Effector memory CD4-positive, alpha-beta T cell (primary cell): ENCODE data around the gene AAMP.

Experiments
- DNase-seq, 3 donors: peaks; one replicate each; pipeline ENCODE4 v3.0.0-alpha.2; 2020
- H3K27ac ChIP-seq: 2 replicates; pipeline ENCODE4 v1.7.0; 2013; ENCODE audit warnings: mild to moderate bottlenecking, low read length, moderate library complexity; ENCODE audit not compliant: insufficient read depth, poor library complexity, severe bottlenecking
- H3K27me3 ChIP-seq: replicated peaks from 2 replicates; pipeline ENCODE4 v1.7.0; 2013; ENCODE audit warnings: mild to moderate bottlenecking, low read length; ENCODE audit not compliant: insufficient read depth, control insufficient read depth, poor library complexity, severe bottlenecking
- H3K36me3 ChIP-seq: 2 replicates; pipeline ENCODE4 v1.7.0; 2013; ENCODE audit warnings: mild to moderate bottlenecking, low read length, moderate library complexity; ENCODE audit not compliant: control insufficient read depth, insufficient read depth
- H3K4me1 ChIP-seq: 2 replicates; pipeline ENCODE4 v1.7.0; 2013; ENCODE audit warnings: low read length, mild to moderate bottlenecking; ENCODE audit not compliant: control insufficient read depth, insufficient read depth, poor library complexity, severe bottlenecking
- H3K4me3 ChIP-seq: 2 replicates; pipeline ENCODE4 v1.7.0; 2013; ENCODE audit warnings: low read length, low read depth, mild to moderate bottlenecking; ENCODE audit not compliant: insufficient read depth, poor library complexity, severe bottlenecking
- H3K9me3 ChIP-seq: 2 replicates; pipeline ENCODE4 v1.7.0; 2013; ENCODE audit warnings: mild to moderate bottlenecking, low read length, moderate library complexity; ENCODE audit not compliant: control insufficient read depth

Gene AAMP

GRCh38 chr2:218295029-218295428 lies 25.1 kb upstream of the AAMP start:
- DNase-seq = no peak
- Histone ChIP-seq H3K36me3 (no peaks in the 10 kb centered on the region), H3K9me3 (no peaks in the 10 kb centered on the region), H3K27ac (no peak overlapping the region), H3K4me1 (peaks cover 15% of the 10 kb centered on the region), H3K4me3 (no peak overlapping the region), H3K27me3 (no peaks in the 10 kb centered on the region)

- Histone ChIP-seq H3K9me3 (no peaks in the 10 kb centered on the region), H3K27ac (no peak overlapping the region), H3K36me3 (no peaks in the 10 kb centered on the region), H3K27me3 (no peaks in the 10 kb centered on the region), H3K4me1 (peaks cover 20% of the 10 kb centered on the region), H3K4me3 (no peak overlapping the region)
- DNase-seq = no peak
Observed at GRCh38 chr2:218294430-218295022, 24.6 kb upstream of the AAMP start.

- no peak overlapping the region for H3K27ac ChIP-seq
- peaks cover 27% of the 10 kb centered on the region for H3K4me1 ChIP-seq
- no peaks in the 10 kb centered on the region for H3K9me3 ChIP-seq
- no peak for DNase-seq
- no peak overlapping the region for H3K4me3 ChIP-seq
- no peaks in the 10 kb centered on the region for H3K27me3 ChIP-seq
- H3K36me3 ChIP-seq = no peaks in the 10 kb centered on the region
Observed at GRCh38 chr2:218293715-218294429, 23.9 kb upstream of the AAMP start.

GRCh38 chr2:218292048-218293014 lies 22.4 kb upstream of the AAMP start, which contains the start of gene TMBIM1:
Gene TMBIM1, minus strand, starts transcription at chr2:218292503. Its CDS starts 10,362 bp downstream, at chr2:218282141.
- Histone ChIP-seq H3K27ac (peak within 1 kb of the TSS; percentile 99), H3K27me3 (no peaks in the 10 kb centered on the region), H3K36me3 (no peaks in the 10 kb centered on the region), H3K4me3 (peak within 1 kb of the TSS; percentile 83), H3K4me1 (peaks cover 40% of the 10 kb centered on the region), H3K9me3 (no peaks in the 10 kb centered on the region)
- peak; percentile 68 to 70 (median 69) for DNase-seq

- Histone ChIP-seq H3K36me3 (no peaks in the 10 kb centered on the region), H3K9me3 (no peaks in the 10 kb centered on the region), H3K27ac (peak overlapping the region; percentile 99), H3K4me3 (peak overlapping the region; percentile 83), H3K4me1 (peaks cover 46% of the 10 kb centered on the region), H3K27me3 (no peaks in the 10 kb centered on the region)
- no peak for DNase-seq
Observed at GRCh38 chr2:218291318-218292047, 21.5 kb upstream of the AAMP start.

- H3K4me1 ChIP-seq = peaks cover 55% of the 10 kb centered on the region
- DNase-seq = peak; percentile 52 to 62 (median 60)
- peak overlapping the region; percentile 99 for H3K27ac ChIP-seq
Observed at GRCh38 chr2:218290316-218291261, 20.7 kb upstream of the AAMP start.

GRCh38 chr2:218289639-218290315 lies 19.8 kb upstream of the AAMP start:
- H3K27ac ChIP-seq = peak overlapping the region; percentile 99
- no peaks in the 10 kb centered on the region for H3K36me3 ChIP-seq
- peaks cover 63% of the 10 kb centered on the region for H3K4me1 ChIP-seq
- no peaks in the 10 kb centered on the region for H3K27me3 ChIP-seq
- no peaks in the 10 kb centered on the region for H3K9me3 ChIP-seq
- no peak for DNase-seq
- peak overlapping the region; percentile 83 for H3K4me3 ChIP-seq

More at GRCh38 chr2:218290316-218291261, 20.7 kb upstream of the AAMP start:
- Histone ChIP-seq H3K36me3 (no peaks in the 10 kb centered on the region), H3K4me3 (peak overlapping the region; percentile 83), H3K9me3 (no peaks in the 10 kb centered on the region), H3K27me3 (no peaks in the 10 kb centered on the region)

GRCh38 chr2:218286570-218287459 lies 16.9 kb upstream of the AAMP start:
- Histone ChIP-seq H3K4me1 (peaks cover 83% of the 10 kb centered on the region), H3K27ac (peak overlapping the region; percentile 99), H3K36me3 (peaks cover 11% of the 10 kb centered on the region), H3K9me3 (no peaks in the 10 kb centered on the region), H3K27me3 (no peaks in the 10 kb centered on the region), H3K4me3 (peak overlapping the region; percentile 45)
- peak; percentile 81 to 85 (median 83) for DNase-seq
